Type B pancreatic cell (in vitro differentiated cells): ENCODE results near the gene ZNF350. TPM values are rescaled to one million over a fixed set of nuclear protein-coding genes. Genes with fewer than 3 reads are reported as not detected.
"Not testable (repeated sequence)": the region's sequence is repeated elsewhere in the genome, so short reads cannot be mapped to it uniquely, and the experiment has no call there.

Source experiments
- DNase-seq: peaks from one replicate; pipeline ENCODE4 v3.0.0; 2021; ENCODE audit warnings: mixed read lengths; ENCODE audit not compliant: unreplicated experiment; ENCODE audit errors: extremely low spot score
- H3K27ac Mint-ChIP-seq: 2 replicates; pipeline ENCODE4 v1.8.0; 2021; ENCODE audit warnings: mild to moderate bottlenecking, mixed read lengths
- H3K27me3 Mint-ChIP-seq: 2 replicates; pipeline ENCODE4 v1.8.0; 2021; ENCODE audit warnings: mixed read lengths
- H3K36me3 Mint-ChIP-seq: 2 replicates; pipeline ENCODE4 v1.8.0; 2021; ENCODE audit warnings: mixed read lengths
- H3K4me1 Mint-ChIP-seq: one replicate; pipeline ENCODE4 v1.8.0; 2021; ENCODE audit warnings: mixed read lengths; ENCODE audit not compliant: unreplicated experiment
- H3K4me3 Mint-ChIP-seq: 2 replicates; pipeline ENCODE4 v1.8.0; 2021; ENCODE audit warnings: mild to moderate bottlenecking, mixed read lengths
- H3K9me3 Mint-ChIP-seq: 2 replicates; pipeline ENCODE4 v1.8.0; 2021; ENCODE audit warnings: mixed read lengths
- total RNA-seq: library from RNA; stranded (reverse); gene quantifications from 2 replicates; pipeline ENCODE4 v1.2.1, GENCODE V29; 2021; ENCODE audit warnings: low replicate concordance
- TF ChIP-seq, protein P1 (sequence below): fragments of 200-600 bp; sonication (generic); conservative IDR thresholded peaks from 2 replicates; pipeline ENCODE4 v1.5.0; 2021; ENCODE audit warnings: antibody characterized with exemption, mild to moderate bottlenecking

Gene ZNF350
- total RNA-seq, 1 donor from 2014 or later: 10.4 TPM

DNA sequence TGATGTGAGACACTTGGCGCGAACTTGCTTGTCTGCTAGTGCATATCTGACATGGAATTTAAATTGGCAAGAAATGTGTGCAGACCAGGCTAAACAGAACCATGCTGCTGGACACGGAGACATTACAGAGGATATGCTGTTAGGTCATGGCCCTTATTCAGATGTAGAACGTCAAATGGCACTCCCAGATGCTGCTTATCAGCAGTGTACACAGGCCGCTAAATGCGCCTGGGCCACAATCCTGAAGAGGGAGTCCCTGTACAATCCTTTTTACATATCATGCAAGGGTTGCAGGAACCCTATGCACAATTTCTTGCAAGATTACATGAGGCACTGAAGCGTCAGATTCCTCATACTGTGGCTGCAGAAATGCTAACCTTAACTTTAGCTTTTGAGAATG, 9.3 kb downstream of the ZNF350 start:
- Mint-ChIP-seq H3K4me1 (no peaks in the 10 kb centered on the region), H3K4me3 (no peak overlapping the region), H3K27ac (no peak overlapping the region), H3K27me3 (no peaks in the 10 kb centered on the region), H3K9me3 (peaks cover 16% of the 10 kb centered on the region), H3K36me3 (peaks cover 62% of the 10 kb centered on the region)
- no peak for DNase-seq
- TF ChIP-seq, protein P1, sequence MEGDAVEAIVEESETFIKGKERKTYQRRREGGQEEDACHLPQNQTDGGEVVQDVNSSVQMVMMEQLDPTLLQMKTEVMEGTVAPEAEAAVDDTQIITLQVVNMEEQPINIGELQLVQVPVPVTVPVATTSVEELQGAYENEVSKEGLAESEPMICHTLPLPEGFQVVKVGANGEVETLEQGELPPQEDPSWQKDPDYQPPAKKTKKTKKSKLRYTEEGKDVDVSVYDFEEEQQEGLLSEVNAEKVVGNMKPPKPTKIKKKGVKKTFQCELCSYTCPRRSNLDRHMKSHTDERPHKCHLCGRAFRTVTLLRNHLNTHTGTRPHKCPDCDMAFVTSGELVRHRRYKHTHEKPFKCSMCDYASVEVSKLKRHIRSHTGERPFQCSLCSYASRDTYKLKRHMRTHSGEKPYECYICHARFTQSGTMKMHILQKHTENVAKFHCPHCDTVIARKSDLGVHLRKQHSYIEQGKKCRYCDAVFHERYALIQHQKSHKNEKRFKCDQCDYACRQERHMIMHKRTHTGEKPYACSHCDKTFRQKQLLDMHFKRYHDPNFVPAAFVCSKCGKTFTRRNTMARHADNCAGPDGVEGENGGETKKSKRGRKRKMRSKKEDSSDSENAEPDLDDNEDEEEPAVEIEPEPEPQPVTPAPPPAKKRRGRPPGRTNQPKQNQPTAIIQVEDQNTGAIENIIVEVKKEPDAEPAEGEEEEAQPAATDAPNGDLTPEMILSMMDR: no peak

DNA sequence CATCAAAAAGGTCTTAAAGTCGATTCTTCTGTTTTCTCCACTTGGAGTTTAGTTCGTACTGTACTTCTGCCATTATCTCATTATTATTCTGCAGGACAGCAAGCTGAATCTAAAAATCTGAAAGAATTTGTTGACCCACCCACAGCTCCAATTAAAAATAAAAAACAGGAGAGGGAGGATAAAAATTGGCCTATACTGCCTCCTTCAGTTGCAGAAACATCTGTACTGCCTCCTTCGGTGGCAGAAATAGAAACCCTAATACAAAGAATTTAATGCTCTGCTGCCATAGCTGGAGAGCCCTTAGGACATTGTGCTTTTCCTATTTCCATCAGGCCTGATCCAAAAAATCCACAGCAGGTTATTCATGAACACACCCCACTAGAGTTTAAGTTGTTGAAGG, 9.8 kb downstream of the ZNF350 start:
- H3K9me3 Mint-ChIP-seq: peaks cover 17% of the 10 kb centered on the region

DNA sequence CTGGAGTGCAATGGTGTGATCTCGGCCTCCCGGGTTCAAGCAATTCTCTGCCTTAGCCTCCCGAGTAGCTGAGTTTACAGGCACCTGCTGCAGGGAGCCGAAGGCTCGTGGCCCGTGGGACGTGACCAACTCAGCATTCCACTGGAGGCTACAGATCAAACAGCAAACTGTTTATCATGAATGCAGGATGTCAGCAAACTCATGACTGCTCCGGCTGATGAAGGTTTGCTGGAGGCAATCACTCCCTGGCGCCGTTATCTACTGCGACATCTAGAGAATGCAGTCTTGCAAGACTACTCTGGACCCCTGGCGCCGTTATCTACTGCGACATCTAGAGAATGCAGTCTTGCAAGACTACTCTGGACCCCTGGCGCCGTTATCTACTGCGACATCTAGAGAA, 10.9 kb downstream of the ZNF350 start:
- Mint-ChIP-seq H3K36me3 (peaks cover 71% of the 10 kb centered on the region), H3K9me3 (peaks cover 26% of the 10 kb centered on the region)
- not testable (repeated sequence) for H3K4me3 Mint-ChIP-seq, DNase-seq, H3K27me3 Mint-ChIP-seq, H3K27ac Mint-ChIP-seq, H3K4me1 Mint-ChIP-seq

More for the DNA sequence above, 9.8 kb downstream of the ZNF350 start:
- Mint-ChIP-seq H3K4me1 (no peaks in the 10 kb centered on the region), H3K4me3 (no peak overlapping the region), H3K27ac (no peak overlapping the region), H3K27me3 (no peaks in the 10 kb centered on the region), H3K36me3 (peaks cover 67% of the 10 kb centered on the region)
- TF ChIP-seq, protein P1: no peak
- DNase-seq: no peak

DNA sequence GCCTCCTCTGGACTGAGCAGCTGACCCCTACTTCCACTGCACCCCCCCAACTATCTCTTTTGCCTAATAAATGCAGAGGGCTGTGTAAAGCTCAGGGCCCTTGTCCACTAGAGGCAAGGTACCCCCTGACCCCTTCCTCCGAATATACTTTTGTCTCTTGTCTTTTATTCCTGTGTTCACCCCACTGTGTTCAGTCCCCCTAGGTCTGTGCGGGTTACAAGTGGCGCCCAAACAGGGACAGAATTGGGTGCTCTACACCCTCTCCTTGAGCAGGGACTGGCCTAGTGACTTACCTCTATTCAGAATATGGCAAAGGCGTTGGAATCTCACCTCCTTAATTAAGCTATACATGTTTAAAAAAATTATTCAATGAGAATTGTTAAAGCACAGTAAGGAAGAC, 15.0 kb downstream of the ZNF350 start:
- Mint-ChIP-seq H3K27ac (no peak overlapping the region), H3K9me3 (peaks cover 25% of the 10 kb centered on the region), H3K4me3 (no peak overlapping the region), H3K36me3 (peaks cover 75% of the 10 kb centered on the region), H3K4me1 (no peaks in the 10 kb centered on the region), H3K27me3 (no peaks in the 10 kb centered on the region)
- TF ChIP-seq, protein P1: no peak
- no peak for DNase-seq

DNA sequence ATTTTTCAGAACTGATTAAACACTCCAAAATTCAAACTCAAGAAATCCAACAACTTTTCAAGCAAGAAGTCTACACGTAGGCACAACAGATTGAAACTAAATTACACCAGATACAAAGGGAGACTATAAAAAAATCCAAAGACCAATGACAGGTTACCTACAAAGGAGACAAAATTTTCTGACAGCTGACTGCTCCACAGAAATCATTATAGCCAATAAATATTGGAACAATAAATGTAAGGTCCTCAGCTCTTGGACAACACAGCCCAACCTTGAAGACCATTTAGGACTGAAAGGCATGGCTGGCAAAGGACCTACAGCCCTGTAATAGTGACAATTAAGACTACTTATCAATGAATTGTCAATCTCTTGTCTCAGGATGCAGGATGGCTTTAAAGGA, 15.9 kb downstream of the ZNF350 start:
- DNase-seq: no peak
- peaks cover 26% of the 10 kb centered on the region for H3K9me3 Mint-ChIP-seq
- TF ChIP-seq, protein P1: no peak

DNA sequence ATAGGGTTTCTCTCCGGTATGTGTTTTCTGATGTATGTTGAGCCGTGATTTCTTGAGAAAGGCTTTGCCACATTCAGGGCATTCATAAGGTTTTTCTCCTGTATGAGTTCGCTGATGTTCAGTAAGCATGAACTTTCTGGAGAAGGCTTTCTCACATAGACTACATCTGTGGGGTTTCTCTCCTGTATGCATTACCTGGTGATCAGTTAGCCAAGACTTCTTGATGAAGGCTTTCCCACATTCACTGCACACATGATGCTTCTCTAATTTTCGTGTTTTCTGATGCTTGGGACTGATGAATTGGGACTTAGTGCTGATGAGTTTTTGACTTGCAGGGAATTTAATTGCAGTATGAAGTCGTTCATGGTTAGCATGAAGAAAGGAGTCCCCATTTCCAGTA, 21.1 kb downstream of the ZNF350 start:
- Mint-ChIP-seq H3K27ac (no peak overlapping the region), H3K4me3 (no peak overlapping the region), H3K36me3 (peaks cover 67% of the 10 kb centered on the region), H3K27me3 (no peaks in the 10 kb centered on the region), H3K9me3 (peaks cover 22% of the 10 kb centered on the region), H3K4me1 (no peaks in the 10 kb centered on the region)
- DNase-seq: no peak
- TF ChIP-seq, protein P1: no peak

More for the DNA sequence above, 15.9 kb downstream of the ZNF350 start:
- Mint-ChIP-seq H3K36me3 (peaks cover 74% of the 10 kb centered on the region), H3K27me3 (no peaks in the 10 kb centered on the region), H3K27ac (no peak overlapping the region), H3K4me1 (no peaks in the 10 kb centered on the region), H3K4me3 (no peak overlapping the region)

DNA sequence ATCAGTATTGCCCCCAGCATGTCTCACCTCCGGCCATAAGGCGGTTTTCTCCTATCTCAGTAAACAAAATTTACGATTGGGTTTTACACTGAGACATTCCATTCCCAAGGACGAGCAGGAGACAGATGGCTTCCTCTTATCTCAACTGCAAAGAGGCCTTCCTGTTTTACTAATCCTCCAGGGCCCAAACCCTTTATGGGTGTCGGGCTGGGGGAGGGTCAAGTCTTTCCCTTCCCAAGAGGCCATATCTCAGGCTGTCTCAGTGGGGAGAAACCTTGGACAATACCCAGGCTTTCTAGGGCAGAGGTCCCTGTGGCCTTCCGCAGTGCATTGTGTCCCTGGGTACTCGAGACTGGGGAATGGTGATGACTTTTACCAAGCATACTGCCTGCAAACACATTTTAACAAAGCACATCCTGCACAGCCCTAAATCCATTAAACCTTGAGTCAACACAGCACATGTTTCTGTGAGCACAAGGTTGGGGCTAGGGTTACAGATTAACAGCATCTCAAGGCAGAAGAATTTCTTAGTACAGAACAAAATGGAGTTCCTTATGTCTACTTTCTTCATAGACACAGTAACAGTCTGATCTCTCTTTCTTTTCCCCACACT, 25.9 kb downstream of the ZNF350 start:
- H3K9me3 Mint-ChIP-seq: peaks cover 16% of the 10 kb centered on the region

More for the DNA sequence above, 25.9 kb downstream of the ZNF350 start:
- H3K4me3 Mint-ChIP-seq, H3K27me3 Mint-ChIP-seq, H3K4me1 Mint-ChIP-seq, DNase-seq: not testable (repeated sequence)
- peak overlapping the region; percentile 14 for H3K27ac Mint-ChIP-seq
- peaks cover 32% of the 10 kb centered on the region for H3K36me3 Mint-ChIP-seq
